ENCODE data around the gene SMIM1. TPM values are rescaled to one million over a fixed set of nuclear protein-coding genes. Genes with fewer than 3 reads are reported as not detected.
"Not testable (repeated sequence)": the region's sequence is repeated elsewhere in the genome, so short reads cannot be mapped to it uniquely, and the experiment has no call there.

SMIM1 gene
- total RNA-seq, 1 experiment from 2014 or later = 4.4 TPM

- in situ Hi-C loops (cut with HindIII; ENCODE audit: low pct_unique_long_range_greater_than_20kb, low sequenced_read_pairs) = no loop called here
- no peak for DNase-seq (ENCODE audit: low read depth, low spot score)
Measured at GRCh38 chr1:3783651-3784474, 11.3 kb downstream of the SMIM1 start.

- in situ Hi-C loops (cut with HindIII; ENCODE audit: low pct_unique_long_range_greater_than_20kb, low sequenced_read_pairs) = no loop called here
- DNase-seq (ENCODE audit: low read depth, low spot score) = no peak
Measured at GRCh38 chr1:3785045-3785444, 12.5 kb downstream of the SMIM1 start.

- peak; percentile 60 for DNase-seq (ENCODE audit: low read depth, low spot score)
- in situ Hi-C loops (cut with HindIII; ENCODE audit: low pct_unique_long_range_greater_than_20kb, low sequenced_read_pairs) = no loop called here
Measured at GRCh38 chr1:3785456-3786157, 13.1 kb downstream of the SMIM1 start.

GRCh38 chr1:3786468-3787348 is 14.2 kb downstream of the SMIM1 start:
- in situ Hi-C loops (cut with HindIII; ENCODE audit: low pct_unique_long_range_greater_than_20kb, low sequenced_read_pairs) = no loop called here
- no peak for DNase-seq (ENCODE audit: low read depth, low spot score)

- in situ Hi-C loops (cut with HindIII; ENCODE audit: low pct_unique_long_range_greater_than_20kb, low sequenced_read_pairs) = no loop called here
- DNase-seq (ENCODE audit: low read depth, low spot score) = no peak
Measured at GRCh38 chr1:3787349-3787715, 14.8 kb downstream of the SMIM1 start.

GRCh38 chr1:3787745-3788605 is 15.4 kb downstream of the SMIM1 start:
- no peak for DNase-seq (ENCODE audit: low read depth, low spot score)
- in situ Hi-C loops (cut with HindIII; ENCODE audit: low pct_unique_long_range_greater_than_20kb, low sequenced_read_pairs) = no loop called here

GRCh38 chr1:3788756-3789420 is 16.3 kb downstream of the SMIM1 start:
- no peak for DNase-seq (ENCODE audit: low read depth, low spot score)
- in situ Hi-C loops (cut with HindIII; ENCODE audit: low pct_unique_long_range_greater_than_20kb, low sequenced_read_pairs) = no loop called here

- in situ Hi-C loops (cut with HindIII; ENCODE audit: low pct_unique_long_range_greater_than_20kb, low sequenced_read_pairs) = no loop called here
- DNase-seq (ENCODE audit: low read depth, low spot score) = no peak
Measured at GRCh38 chr1:3789421-3790300, 17.1 kb downstream of the SMIM1 start.

- in situ Hi-C loops (cut with HindIII; ENCODE audit: low pct_unique_long_range_greater_than_20kb, low sequenced_read_pairs) = no loop called here
Measured at GRCh38 chr1:3790500-3790923, 18.0 kb downstream of the SMIM1 start.

GRCh38 chr1:3790952-3791351 is 18.4 kb downstream of the SMIM1 start:
- no peak for DNase-seq (ENCODE audit: low read depth, low spot score)
- in situ Hi-C loops (cut with HindIII; ENCODE audit: low pct_unique_long_range_greater_than_20kb, low sequenced_read_pairs) = no loop called here

More at GRCh38 chr1:3790500-3790923, 18.0 kb downstream of the SMIM1 start:
- DNase-seq (ENCODE audit: low read depth, low spot score) = no peak

GRCh38 chr1:3795453-3796214 is 23.1 kb downstream of the SMIM1 start:
- in situ Hi-C loops (cut with HindIII; ENCODE audit: low pct_unique_long_range_greater_than_20kb, low sequenced_read_pairs) = no loop called here

GRCh38 chr1:3796215-3797061 is 23.9 kb downstream of the SMIM1 start, which contains the start of gene LRRC47:
TSS of gene LRRC47 (minus strand) at chr1:3796498. CDS start at chr1:3796476, 22 bp downstream.
- peak; percentile 90 for DNase-seq (ENCODE audit: low read depth, low spot score)
- in situ Hi-C loops (cut with HindIII; ENCODE audit: low pct_unique_long_range_greater_than_20kb, low sequenced_read_pairs) = no loop called here

More at GRCh38 chr1:3795453-3796214, 23.1 kb downstream of the SMIM1 start:
- no peak for DNase-seq (ENCODE audit: low read depth, low spot score)

- in situ Hi-C loops (cut with HindIII; ENCODE audit: low pct_unique_long_range_greater_than_20kb, low sequenced_read_pairs) = no loop called here
- no peak for DNase-seq (ENCODE audit: low read depth, low spot score)
Measured at GRCh38 chr1:3799976-3800685, 27.6 kb downstream of the SMIM1 start.

- in situ Hi-C loops (cut with HindIII; ENCODE audit: low pct_unique_long_range_greater_than_20kb, low sequenced_read_pairs); DNase-seq (ENCODE audit: low read depth, low spot score): not testable (repeated sequence)
Measured at GRCh38 chr1:3800795-3801194, 28.2 kb downstream of the SMIM1 start.

All from SK-MEL-5 (cell line).